ENCODE data around the gene PIWIL4. TPM values are rescaled to one million over a fixed set of nuclear protein-coding genes. Genes with fewer than 3 reads are reported as not detected.
"Not testable (repeated sequence)": the region's sequence is repeated elsewhere in the genome, so short reads cannot be mapped to it uniquely, and the experiment has no call there.

The PIWIL4 gene
- total and polyA plus RNA-seq, 9 of the 15 experiments (the other 6 are each of a cell fraction or from before 2014, with no cell fraction given) = 6.3 to 17.0 (median 10.8) TPM

- TF ChIP-seq MYBL2 (IDR thresholded peaks at IDR 0.05; ENCODE audit: low read depth) (peak; percentile 23; the same call in 1 of the 2 replicates), MYBL2 (CRISPR knock-in tag; IDR thresholded peaks at IDR 0.05; ENCODE audit: borderline replicate concordance) (no peak), MLLT1 (IDR thresholded peaks at IDR 0.05) (0 out of 4 replicates have a peak, but pooled peaks of 1 of the 2 experiments have one; percentile 42), CBFA2T3 (IDR thresholded peaks at IDR 0.05) (no peak), MTA1 (IDR thresholded peaks at IDR 0.05; ENCODE audit: borderline replicate concordance) (peak; percentile 64; the same call in 1 of the 2 replicates), GMEB1 (CRISPR knock-in tag; IDR thresholded peaks at IDR 0.05) (no peak), LEF1 (IDR thresholded peaks at IDR 0.05) (0 out of 2 replicates have a peak, but pooled peaks have one; percentile 24)
Observed at GRCh38 chr11:94550513-94550912, 16.7 kb upstream of the PIWIL4 start (continued).

- Histone ChIP-seq H3K79me2 (ENCODE audit: control insufficient read depth, insufficient read depth, low read length) (no peaks in the 10 kb centered on the region; the same call in 2 of the 3 replicates), H3K36me3 (ENCODE audit: control insufficient read depth, insufficient read depth, low read length) (no peaks in the 10 kb centered on the region), H2AFZ (ENCODE audit: low read depth, low read length) (no peak overlapping the region), H3K27me3 (ENCODE audit: control insufficient read depth in 2 of 2, insufficient read depth in 2 of 2, low read length in 2 of 2) (no peaks in the 10 kb centered on the region; a peak in 1 of 5 replicates), H4K20me1 (replicated peaks; ENCODE audit: control insufficient read depth, insufficient read depth, low read length) (no peaks in the 10 kb centered on the region), H3K4me1 (replicated peaks in 1 of 2; ENCODE audit: control insufficient read depth in 2 of 2, insufficient read depth in 2 of 2, low read length in 2 of 2) (peaks cover 6 to 23% of the 10 kb centered on the region in 2 experiments; a peak in 4 of 5 replicates), H3K4me3 (no peak overlapping the region), H3K9ac (ENCODE audit: insufficient read depth in 1 of 2, low read depth in 2 of 2, low read length in 2 of 2) (no peak overlapping the region), H3K4me2 (ENCODE audit: insufficient read depth, low read length) (no peak overlapping the region), H3K9me3 (replicated peaks; ENCODE audit: control insufficient read depth, insufficient read depth, low read depth, low read length) (no peaks in the 10 kb centered on the region), H3K27ac (ENCODE audit: extremely low read depth, low read depth, low read length) (no peak overlapping the region), H3K9me1 (ENCODE audit: control insufficient read depth, insufficient read depth, low read length) (no peaks in the 10 kb centered on the region)
- WGBS (ENCODE audit: insufficient coverage, low coverage, missing lambda C conversion rate) = 0% methylated on average over 1 of the region's 1 CpG
- ATAC-seq (no peak), DNase-seq (ENCODE audit: extremely low read depth in 1 of 4, low spot score in 3 of 4) (peak in 2 of 4 experiments; percentile 16 to 51), FAIRE-seq (no peak)
- no TSS peak for BruUV-seq (replicated peaks)
- TF ChIP-seq NFIC (IDR thresholded peaks at IDR 0.05) (0 out of 2 replicates have a peak, but pooled peaks have one; percentile 31), CBFA2T3 (IDR thresholded peaks at IDR 0.05) (peak; percentile 15; the same call in 1 of the 2 replicates), MEF2A (IDR thresholded peaks at IDR 0.05; ENCODE audit: control insufficient read depth, low read depth, low read length) (no peak)
- POLR2A ChIA-PET = no interaction called here
- in situ Hi-C loops (cut with MboI) = no loop called here
- intact Hi-C loops (cut with micrococcal nuclease) = no loop called here
- CTCF ChIA-PET (ENCODE audit: low intra/inter-chr PET ratio) = no interaction called here
Observed at GRCh38 chr11:94553938-94554337, 13.2 kb upstream of the PIWIL4 start.

GRCh38 chr11:94555752-94556329 lies 11.3 kb upstream of the PIWIL4 start:
- H2AFZ ChIP-seq (ENCODE audit: low read depth, low read length); DNase-seq (ENCODE audit: extremely low read depth in 1 of 4, low spot score in 3 of 4); H3K27me3 ChIP-seq (ENCODE audit: control insufficient read depth in 2 of 2, insufficient read depth in 2 of 2, low read length in 2 of 2); H3K79me2 ChIP-seq (ENCODE audit: control insufficient read depth, insufficient read depth, low read length); H3K27ac ChIP-seq (ENCODE audit: extremely low read depth, low read depth, low read length); H3K9me1 ChIP-seq (ENCODE audit: control insufficient read depth, insufficient read depth, low read length); H3K36me3 ChIP-seq (ENCODE audit: control insufficient read depth, insufficient read depth, low read length); H3K9me3 ChIP-seq (replicated peaks; ENCODE audit: control insufficient read depth, insufficient read depth, low read depth, low read length); H3K4me2 ChIP-seq (ENCODE audit: insufficient read depth, low read length); FAIRE-seq; intact Hi-C loops (cut with micrococcal nuclease); in situ Hi-C loops (cut with MboI); ATAC-seq; H3K4me1 ChIP-seq (replicated peaks in 1 of 2; ENCODE audit: control insufficient read depth in 2 of 2, insufficient read depth in 2 of 2, low read length in 2 of 2); CTCF ChIA-PET (ENCODE audit: low intra/inter-chr PET ratio); H3K9ac ChIP-seq (ENCODE audit: insufficient read depth in 1 of 2, low read depth in 2 of 2, low read length in 2 of 2); H4K20me1 ChIP-seq (replicated peaks; ENCODE audit: control insufficient read depth, insufficient read depth, low read length); BruUV-seq (replicated peaks); H3K4me3 ChIP-seq: not testable (repeated sequence)
- WGBS (ENCODE audit: insufficient coverage, low coverage, missing lambda C conversion rate) = 42% methylated on average over 8 of the region's 8 CpGs
- POLR2A ChIA-PET = interaction anchor here (1.5 kb wide), 1 partner anchor 10 kb away, joined by 3 read pairs; no protein-coding TSS in a partner anchor
